Measurements from ENCODE around the gene SMARCAL1. TPM values are rescaled to one million over a fixed set of nuclear protein-coding genes. Genes with fewer than 3 reads are reported as not detected.

SMARCAL1 gene
- total RNA-seq, 3 donors from 2014 or later = 16.4 to 20.0 (median 17.8) TPM

DNA sequence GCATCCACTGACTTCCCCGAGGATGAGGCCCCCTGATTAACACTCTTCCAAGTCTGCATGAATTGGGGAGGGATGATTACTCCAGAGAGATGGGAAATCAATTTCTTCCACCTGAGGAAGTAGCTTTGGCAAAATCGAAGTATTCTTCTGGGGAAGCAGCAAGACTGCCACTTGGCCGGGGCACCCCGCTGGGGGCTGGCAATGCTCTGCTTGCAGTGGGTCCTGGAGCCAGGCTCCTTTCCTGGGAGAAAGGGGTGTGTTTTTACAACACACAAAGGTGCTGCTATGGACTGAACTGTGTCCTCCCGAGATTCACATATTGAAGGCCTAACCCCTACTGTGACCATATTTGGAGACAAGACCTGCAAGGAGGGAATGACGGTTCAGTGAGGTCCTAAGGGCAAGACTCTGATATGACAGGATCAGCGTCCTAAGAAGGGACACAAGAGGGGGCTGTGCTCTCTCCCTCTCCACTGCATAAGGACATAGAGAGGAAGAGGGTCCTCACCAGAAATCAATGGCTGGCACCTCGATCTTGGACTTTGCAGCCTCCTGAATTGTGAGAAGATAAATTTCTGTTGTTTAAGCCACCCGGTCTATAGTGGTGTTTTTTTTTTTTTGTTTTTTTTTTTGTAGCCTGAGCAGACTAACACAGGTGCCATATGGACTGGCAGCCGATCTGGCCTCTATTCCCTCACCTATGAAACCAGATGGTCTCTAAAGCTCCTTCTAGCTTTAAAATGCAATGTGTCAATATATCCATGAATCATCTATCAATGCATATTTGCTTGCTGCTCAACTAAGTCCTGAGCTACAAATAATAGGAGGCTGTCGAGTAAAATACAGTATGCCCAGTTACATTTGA is 3.6 kb upstream of the SMARCAL1 start:
- intact Hi-C loops (cut with DNase I, micrococcal nuclease) = no loop called here
- no peaks in the 10 kb centered on the region for H3K4me1 ChIP-seq (ENCODE audit: low read depth)
- TF ChIP-seq, protein P1, sequence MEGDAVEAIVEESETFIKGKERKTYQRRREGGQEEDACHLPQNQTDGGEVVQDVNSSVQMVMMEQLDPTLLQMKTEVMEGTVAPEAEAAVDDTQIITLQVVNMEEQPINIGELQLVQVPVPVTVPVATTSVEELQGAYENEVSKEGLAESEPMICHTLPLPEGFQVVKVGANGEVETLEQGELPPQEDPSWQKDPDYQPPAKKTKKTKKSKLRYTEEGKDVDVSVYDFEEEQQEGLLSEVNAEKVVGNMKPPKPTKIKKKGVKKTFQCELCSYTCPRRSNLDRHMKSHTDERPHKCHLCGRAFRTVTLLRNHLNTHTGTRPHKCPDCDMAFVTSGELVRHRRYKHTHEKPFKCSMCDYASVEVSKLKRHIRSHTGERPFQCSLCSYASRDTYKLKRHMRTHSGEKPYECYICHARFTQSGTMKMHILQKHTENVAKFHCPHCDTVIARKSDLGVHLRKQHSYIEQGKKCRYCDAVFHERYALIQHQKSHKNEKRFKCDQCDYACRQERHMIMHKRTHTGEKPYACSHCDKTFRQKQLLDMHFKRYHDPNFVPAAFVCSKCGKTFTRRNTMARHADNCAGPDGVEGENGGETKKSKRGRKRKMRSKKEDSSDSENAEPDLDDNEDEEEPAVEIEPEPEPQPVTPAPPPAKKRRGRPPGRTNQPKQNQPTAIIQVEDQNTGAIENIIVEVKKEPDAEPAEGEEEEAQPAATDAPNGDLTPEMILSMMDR (IDR thresholded peaks at IDR 0.05) = no peak
- no peak overlapping the region for H3K4me3 ChIP-seq
- no peaks in the 10 kb centered on the region for H3K9me3 ChIP-seq
- peaks cover 5% of the 10 kb centered on the region for H3K36me3 ChIP-seq (ENCODE audit: low read depth)
- ATAC-seq (no peak), DNase-seq (no peak)

- no peaks in the 10 kb centered on the region for H3K9me3 ChIP-seq
- H3K36me3 ChIP-seq (ENCODE audit: low read depth) = peaks cover 5% of the 10 kb centered on the region
- H3K4me3 ChIP-seq = no peak overlapping the region
- intact Hi-C loops (cut with DNase I, micrococcal nuclease) = no loop called here
- no peak for ATAC-seq
- TF ChIP-seq, protein P1 (IDR thresholded peaks at IDR 0.05) = no peak
- no peak for DNase-seq
- no peaks in the 10 kb centered on the region for H3K4me1 ChIP-seq (ENCODE audit: low read depth)
Observed at GRCh38 chr2:216410550-216410949, 1.7 kb upstream of the SMARCAL1 start.

- TF ChIP-seq, protein P1 (IDR thresholded peaks at IDR 0.05) = no peak
- Histone ChIP-seq H3K4me1 (ENCODE audit: low read depth) (no peaks in the 10 kb centered on the region), H3K4me3 (no peak overlapping the region), H3K9me3 (no peaks in the 10 kb centered on the region), H3K36me3 (ENCODE audit: low read depth) (peaks cover 5% of the 10 kb centered on the region)
- ATAC-seq (no peak), DNase-seq (no peak)
- intact Hi-C loops (cut with DNase I, micrococcal nuclease) = no loop called here
Observed at GRCh38 chr2:216413882-216414281, 1.6 kb downstream of the SMARCAL1 start.

GRCh38 chr2:216414772-216415319 is 2.6 kb downstream of the SMARCAL1 start:
- ATAC-seq = no peak
- Histone ChIP-seq H3K4me3 (no peak overlapping the region), H3K36me3 (ENCODE audit: low read depth) (peaks cover 5% of the 10 kb centered on the region), H3K4me1 (ENCODE audit: low read depth) (no peaks in the 10 kb centered on the region), H3K9me3 (no peaks in the 10 kb centered on the region)
- TF ChIP-seq, protein P1 (IDR thresholded peaks at IDR 0.05) = no peak
- intact Hi-C loops (cut with DNase I, micrococcal nuclease) = no loop called here
- DNase-seq = no peak

- ATAC-seq (no peak), DNase-seq (no peak)
- intact Hi-C loops (cut with DNase I, micrococcal nuclease) = no loop called here
- TF ChIP-seq, protein P1 (IDR thresholded peaks at IDR 0.05) = no peak
- H3K4me3 ChIP-seq = no peak overlapping the region
- H3K9me3 ChIP-seq = no peaks in the 10 kb centered on the region
- H3K36me3 ChIP-seq (ENCODE audit: low read depth) = peaks cover 5% of the 10 kb centered on the region
- no peaks in the 10 kb centered on the region for H3K4me1 ChIP-seq (ENCODE audit: low read depth)
Observed at GRCh38 chr2:216415541-216415940, 3.3 kb downstream of the SMARCAL1 start.
